Naive thymus-derived CD4-positive, alpha-beta T cell (primary cell): ENCODE results near the gene HECW1. TPM values are rescaled to one million over a fixed set of nuclear protein-coding genes. Genes with fewer than 3 reads are reported as not detected.

Experiments
- ATAC-seq: fragments of 150-1000 bp; cut with Tn5 transposase; 2 replicates; pipeline ENCODE4 v1.10.0; 2021; ENCODE audit warnings: mild to moderate bottlenecking, moderate library complexity
- CTCF ChIA-PET: fragments of 350-600 bp; sonication (Branson Sonifier 250); formaldehyde crosslinking; loops from one replicate; lab custom pipeline; 2021; ENCODE audit warnings: antibody characterized with exemption; lab: Charles Lee
- POLR2A ChIA-PET: fragments of 350-600 bp; sonication (Branson Sonifier 250); formaldehyde crosslinking; loops from one replicate; lab custom pipeline; 2021; ENCODE audit warnings: antibody characterized with exemption, inconsistent platforms; lab: Charles Lee
- DNase-seq, 9 donors: peaks; one replicate each; pipeline versions ENCODE4 v3.0.0 to v3.0.0-alpha.2; 2020 to 2022; ENCODE audit warnings: mixed read lengths in 1 of 9
- H3K27ac ChIP-seq: one replicate; pipeline ENCODE4 v1.7.0; 2013; ENCODE audit warnings: mild to moderate bottlenecking, low read depth, low read length, moderate library complexity
- H3K27me3 ChIP-seq, 2 donors: one replicate each; pipeline ENCODE4 v1.7.0; 2013; ENCODE audit warnings: low read length in 2 of 2, mild to moderate bottlenecking in 2 of 2, moderate library complexity in 2 of 2; ENCODE audit not compliant: control insufficient read depth in 2 of 2, insufficient read depth in 2 of 2
- H3K36me3 ChIP-seq, 3 experiments: 1 replicate in 2 of 3; 2 replicates in 1 of 3; pipeline ENCODE4 v1.7.0; 2013; ENCODE audit warnings: low read length in 3 of 3, mild to moderate bottlenecking in 3 of 3, moderate library complexity in 1 of 3; ENCODE audit not compliant: insufficient read depth in 3 of 3, control insufficient read depth in 2 of 3
- H3K4me1 ChIP-seq, 2 donors: one replicate each; pipeline ENCODE4 v1.7.0; 2013; ENCODE audit warnings: low read length in 2 of 2, mild to moderate bottlenecking in 2 of 2, moderate library complexity in 1 of 2; ENCODE audit not compliant: control insufficient read depth in 2 of 2, insufficient read depth in 2 of 2
- H3K4me3 ChIP-seq: 2 replicates; pipeline ENCODE4 v1.7.0; 2013; ENCODE audit warnings: mild to moderate bottlenecking, low read length
- H3K9me3 ChIP-seq, 3 experiments: 1 replicate in 2 of 3; 2 replicates in 1 of 3; pipeline ENCODE4 v1.7.0; 2013; ENCODE audit warnings: low read length in 3 of 3; ENCODE audit not compliant: control insufficient read depth in 2 of 3
- H3K27ac Mint-ChIP-seq, 9 donors: one replicate each; pipeline ENCODE4 v1.8.0; 2020 to 2022; ENCODE audit warnings: mixed read lengths in 9 of 9, mild to moderate bottlenecking in 8 of 9, moderate library complexity in 5 of 9, inconsistent platforms in 2 of 9
- H3K27me3 Mint-ChIP-seq, 5 donors: one replicate each; pipeline ENCODE4 v1.8.0; 2021 to 2022; ENCODE audit warnings: mixed read lengths in 5 of 5, mild to moderate bottlenecking in 1 of 5
- H3K36me3 Mint-ChIP-seq, 5 donors: one replicate each; pipeline ENCODE4 v1.8.0; 2020 to 2022; ENCODE audit warnings: mixed read lengths in 5 of 5, mild to moderate bottlenecking in 3 of 5, inconsistent platforms in 1 of 5
- H3K4me1 Mint-ChIP-seq, 7 donors: one replicate each; pipeline ENCODE4 v1.8.0; 2020 to 2022; ENCODE audit warnings: mixed read lengths in 7 of 7, mild to moderate bottlenecking in 3 of 7, inconsistent platforms in 1 of 7
- H3K4me3 Mint-ChIP-seq, 10 donors: one replicate each; pipeline ENCODE4 v1.8.0; 2020 to 2022; ENCODE audit warnings: mild to moderate bottlenecking in 10 of 10, mixed read lengths in 10 of 10, moderate library complexity in 6 of 10, inconsistent platforms in 2 of 10
- H3K9me3 Mint-ChIP-seq, 11 donors: one replicate each; pipeline ENCODE4 v1.8.0; 2020 to 2022; ENCODE audit warnings: mixed read lengths in 11 of 11, mild to moderate bottlenecking in 4 of 11, inconsistent platforms in 1 of 11, moderate library complexity in 1 of 11
- intact Hi-C, 2 donors: fragments of 100-400 bp; cut with micrococcal nuclease; formaldehyde crosslinking; loops; one replicate each; pipeline ENCODE4 v1.15.1; 2023
- polyA plus RNA-seq, 2 donors: library from polyadenylated mRNA; unstranded; fragments of 300-500 nt; fragmentation: Illumina TruSeq; gene quantifications; one replicate each; pipeline ENCODE4 v1.2.3, GENCODE V29; 2021
- total RNA-seq, 6 experiments: library from RNA in 5 of 6; stranded (reverse) in 5 of 6; gene quantifications; 1 replicate in 5 of 6; 2 replicates in 1 of 6; pipeline ENCODE4 v1.2.3 and lab custom pipeline; 2021 to 2026

Gene HECW1
- total and polyA plus RNA-seq, 7 experiments from 2014 or later, result not detected

GRCh38 chr7:43077732-43078391 lies 34.6 kb upstream of the HECW1 start:
- no peak for DNase-seq
- Mint-ChIP-seq H3K36me3 (peaks cover 0 to 3% (median 0%) of the 10 kb centered on the region in 5 donors), H3K27ac (no peak overlapping the region), H3K27me3 (peaks cover 13 to 57% (median 31%) of the 10 kb centered on the region in 5 donors), H3K4me3 (no peak overlapping the region), H3K9me3 (peaks cover 0 to 4% (median 0%) of the 10 kb centered on the region in 11 donors), H3K4me1 (peaks cover 0 to 13% (median 0%) of the 10 kb centered on the region in 7 donors)
- H3K9me3 ChIP-seq, result no peaks in the 10 kb centered on the region
- no peaks in the 10 kb centered on the region for H3K36me3 ChIP-seq
- H3K4me3 ChIP-seq, result no peak overlapping the region
- ChIA-PET POLR2A (no interaction called here), CTCF (interaction anchor here (0.7 kb wide), 1 partner anchor 1278 kb away, joined by 3 read pairs; no protein-coding TSS in a partner anchor)
- H3K4me1 ChIP-seq, result no peaks in the 10 kb centered on the region
- intact Hi-C loops, result no loop called here
- H3K27me3 ChIP-seq, result peaks cover 0 to 3% of the 10 kb centered on the region in 2 donors
- H3K27ac ChIP-seq, result no peak overlapping the region
- ATAC-seq, result no peak

GRCh38 chr7:43078794-43079193 lies 33.7 kb upstream of the HECW1 start:
- POLR2A ChIA-PET, result no interaction called here
- Mint-ChIP-seq H3K27me3 (peaks cover 15 to 51% (median 35%) of the 10 kb centered on the region in 5 donors), H3K9me3 (peaks cover 0 to 4% (median 0%) of the 10 kb centered on the region in 11 donors), H3K36me3 (peaks cover 0 to 2% (median 0%) of the 10 kb centered on the region in 5 donors), H3K4me1 (peaks cover 0 to 9% (median 0%) of the 10 kb centered on the region in 7 donors), H3K27ac (no peak overlapping the region), H3K4me3 (no peak overlapping the region)
- no peak for ATAC-seq
- H3K27me3 ChIP-seq, result peaks cover 0 to 3% of the 10 kb centered on the region in 2 donors
- intact Hi-C loops, result no loop called here
- DNase-seq, result no peak
- H3K36me3 ChIP-seq, result no peaks in the 10 kb centered on the region
- H3K27ac ChIP-seq, result no peak overlapping the region
- H3K4me1 ChIP-seq, result no peaks in the 10 kb centered on the region
- H3K9me3 ChIP-seq, result no peaks in the 10 kb centered on the region
- CTCF ChIA-PET, result no interaction called here
- H3K4me3 ChIP-seq, result no peak overlapping the region

- Mint-ChIP-seq H3K4me1 (peaks cover 0 to 5% (median 0%) of the 10 kb centered on the region in 7 donors), H3K27ac (no peak overlapping the region), H3K27me3 (peaks cover 34 to 65% (median 52%) of the 10 kb centered on the region in 5 donors), H3K36me3 (no peaks in the 10 kb centered on the region), H3K4me3 (no peak overlapping the region), H3K9me3 (peaks cover 0 to 5% (median 0%) of the 10 kb centered on the region in 11 donors)
- intact Hi-C loops, result no loop called here
- Histone ChIP-seq H3K27ac (no peak overlapping the region), H3K9me3 (no peaks in the 10 kb centered on the region), H3K36me3 (no peaks in the 10 kb centered on the region), H3K27me3 (peaks cover 0 to 3% of the 10 kb centered on the region in 2 donors), H3K4me3 (no peak overlapping the region), H3K4me1 (no peaks in the 10 kb centered on the region)
- CTCF ChIA-PET, result no interaction called here
- DNase-seq (no peak), ATAC-seq (no peak)
- POLR2A ChIA-PET, result no interaction called here
Measured at GRCh38 chr7:43081603-43082002, 30.8 kb upstream of the HECW1 start.

GRCh38 chr7:43083106-43083505 lies 29.3 kb upstream of the HECW1 start:
- Histone ChIP-seq H3K9me3 (no peaks in the 10 kb centered on the region), H3K4me1 (no peaks in the 10 kb centered on the region), H3K36me3 (no peaks in the 10 kb centered on the region), H3K27ac (no peak overlapping the region), H3K27me3 (peaks cover 0 to 3% of the 10 kb centered on the region in 2 donors), H3K4me3 (no peak overlapping the region)
- no peaks in the 10 kb centered on the region for H3K36me3 Mint-ChIP-seq
- POLR2A ChIA-PET, result no interaction called here
- peaks cover 34 to 71% (median 59%) of the 10 kb centered on the region in 5 donors for H3K27me3 Mint-ChIP-seq
- ATAC-seq (no peak), DNase-seq (no peak)
- peaks cover 0 to 12% (median 0%) of the 10 kb centered on the region in 11 donors for H3K9me3 Mint-ChIP-seq
- no peak overlapping the region for H3K27ac Mint-ChIP-seq
- H3K4me3 Mint-ChIP-seq, result no peak overlapping the region
- intact Hi-C loops, result no loop called here
- no peaks in the 10 kb centered on the region for H3K4me1 Mint-ChIP-seq
- CTCF ChIA-PET, result no interaction called here

- peaks cover 0 to 3% of the 10 kb centered on the region in 2 donors for H3K27me3 ChIP-seq
- H3K36me3 Mint-ChIP-seq, result no peaks in the 10 kb centered on the region
- H3K27ac Mint-ChIP-seq, result no peak overlapping the region
- H3K9me3 ChIP-seq, result no peaks in the 10 kb centered on the region
- no peak overlapping the region for H3K4me3 ChIP-seq
- intact Hi-C loops, result no loop called here
- no peaks in the 10 kb centered on the region for H3K4me1 Mint-ChIP-seq
- DNase-seq (no peak), ATAC-seq (no peak)
- ChIA-PET POLR2A (no interaction called here), CTCF (no interaction called here)
- H3K9me3 Mint-ChIP-seq, result peaks cover 0 to 12% (median 0%) of the 10 kb centered on the region in 11 donors
- H3K27ac ChIP-seq, result no peak overlapping the region
- no peak overlapping the region for H3K4me3 Mint-ChIP-seq
- peaks cover 28 to 78% (median 51%) of the 10 kb centered on the region in 5 donors for H3K27me3 Mint-ChIP-seq
- no peaks in the 10 kb centered on the region for H3K4me1 ChIP-seq
- no peaks in the 10 kb centered on the region for H3K36me3 ChIP-seq
Measured at GRCh38 chr7:43085017-43085416, 27.4 kb upstream of the HECW1 start.

- Histone ChIP-seq H3K4me3 (no peak overlapping the region), H3K36me3 (no peaks in the 10 kb centered on the region), H3K27me3 (no peaks in the 10 kb centered on the region), H3K9me3 (no peaks in the 10 kb centered on the region), H3K4me1 (no peaks in the 10 kb centered on the region), H3K27ac (no peak overlapping the region)
- Mint-ChIP-seq H3K4me1 (no peaks in the 10 kb centered on the region), H3K4me3 (no peak overlapping the region), H3K27ac (no peak overlapping the region), H3K9me3 (peaks cover 0 to 12% (median 0%) of the 10 kb centered on the region in 11 donors), H3K36me3 (no peaks in the 10 kb centered on the region), H3K27me3 (peaks cover 26 to 77% (median 51%) of the 10 kb centered on the region in 5 donors)
- POLR2A ChIA-PET, result no interaction called here
- ATAC-seq, result no peak
- CTCF ChIA-PET, result no interaction called here
- intact Hi-C loops, result no loop called here
- DNase-seq, result no peak
Measured at GRCh38 chr7:43085992-43086391, 26.5 kb upstream of the HECW1 start.

- H3K27ac ChIP-seq, result no peak overlapping the region
- intact Hi-C loops, result no loop called here
- H3K4me3 ChIP-seq, result no peak overlapping the region
- H3K27me3 ChIP-seq, result no peaks in the 10 kb centered on the region
- H3K9me3 ChIP-seq, result no peaks in the 10 kb centered on the region
- no peak overlapping the region for H3K4me3 Mint-ChIP-seq
- no peaks in the 10 kb centered on the region for H3K4me1 Mint-ChIP-seq
- H3K4me1 ChIP-seq, result no peaks in the 10 kb centered on the region
- H3K36me3 Mint-ChIP-seq, result no peaks in the 10 kb centered on the region
- peaks cover 0 to 4% (median 0%) of the 10 kb centered on the region in 11 donors for H3K9me3 Mint-ChIP-seq
- ChIA-PET CTCF (no interaction called here), POLR2A (no interaction called here)
- H3K36me3 ChIP-seq, result no peaks in the 10 kb centered on the region
- peaks cover 19 to 42% (median 30%) of the 10 kb centered on the region in 5 donors for H3K27me3 Mint-ChIP-seq
- ATAC-seq, result no peak
- H3K27ac Mint-ChIP-seq, result no peak overlapping the region
- DNase-seq, result no peak
Measured at GRCh38 chr7:43092819-43093218, 19.6 kb upstream of the HECW1 start.
